Inflammatory macrophage treated with lipopolysaccharide for 1 hour (primary cell): ENCODE data around the gene OR52B2.

Source experiments
- DNase-seq, 2 donors: peaks; one replicate each; pipeline ENCODE4 v3.0.0-alpha.2; 2020 to 2022

Gene OR52B2

GRCh38 chr11:6170226-6170625 is at the start of gene OR52B2:
Gene OR52B2 (minus strand): TSS chr11:6170326. CDS start chr11:6170326, 0 bp downstream.
- no peak for DNase-seq

GRCh38 chr11:6219359-6219758 is 49.2 kb upstream of the OR52B2 start:
- DNase-seq, result peak; percentile 75 to 86

DNA sequence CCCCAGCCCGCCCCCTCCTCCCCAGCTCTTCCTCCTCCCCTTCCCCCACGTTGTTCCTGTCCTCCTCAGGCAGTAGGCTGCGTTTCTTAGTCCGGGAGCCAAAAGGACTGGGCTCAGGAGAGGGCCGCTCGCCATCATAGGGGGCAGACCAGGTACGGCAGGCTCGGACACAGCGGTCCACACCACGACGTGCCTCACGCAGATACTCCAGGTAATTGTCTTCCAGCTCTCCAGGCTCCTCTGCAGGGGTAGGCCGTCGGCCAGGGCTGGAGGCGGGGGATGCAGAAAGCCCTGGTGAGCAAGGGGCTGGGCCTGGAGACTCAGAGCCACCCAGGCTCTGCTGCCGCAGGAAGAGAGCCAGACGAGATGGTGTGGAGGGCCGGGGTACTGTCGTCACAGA is 47.6 kb upstream of the OR52B2 start:
- no peak for DNase-seq

DNA sequence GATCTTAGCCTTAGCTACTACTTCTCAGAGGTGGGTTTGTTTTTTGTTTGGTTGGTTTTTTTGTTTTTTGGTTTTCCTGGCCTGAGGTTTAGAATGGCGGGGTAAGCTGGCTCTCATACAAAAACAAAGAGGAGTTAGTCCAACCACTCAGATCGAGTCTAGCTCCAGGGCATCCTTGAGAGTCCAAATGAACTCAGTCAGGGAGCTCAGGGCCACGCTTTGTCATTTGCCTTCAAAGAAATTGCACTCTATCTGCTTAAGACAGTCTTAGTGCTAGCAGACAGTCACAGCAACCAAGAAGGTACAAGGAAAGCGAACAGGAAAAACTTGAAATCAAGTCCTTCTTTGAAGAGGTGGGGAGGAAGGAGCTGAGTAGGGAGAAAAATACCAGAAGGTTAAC is 46.4 kb upstream of the OR52B2 start:
- DNase-seq, result no peak

- no peak for DNase-seq
Observed at GRCh38 chr11:6214530-6214929, 44.4 kb upstream of the OR52B2 start.

- no peak for DNase-seq
Observed at GRCh38 chr11:6210274-6210955, 40.3 kb upstream of the OR52B2 start.

DNA sequence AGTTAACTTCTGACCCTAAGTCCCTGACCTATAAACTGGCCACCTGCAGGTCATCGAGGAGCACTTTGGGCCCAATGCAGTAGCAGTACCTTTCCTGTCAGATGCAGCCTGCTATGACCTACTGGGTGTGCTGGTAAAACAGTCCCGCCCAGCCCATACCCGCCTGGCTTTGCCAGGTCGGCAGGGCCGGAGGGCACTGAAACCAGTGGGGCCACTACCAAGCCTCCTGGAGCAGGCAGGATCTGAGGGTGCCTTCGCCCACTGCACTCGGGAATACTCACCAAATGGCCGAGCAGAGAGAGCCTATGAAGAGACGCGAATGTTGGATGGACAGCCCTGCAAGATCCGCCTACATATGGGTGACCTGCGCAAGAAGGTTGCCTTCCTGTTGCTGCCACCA is 39.7 kb upstream of the OR52B2 start:
- DNase-seq, result no peak

- DNase-seq, result no peak
Observed at GRCh38 chr11:6206456-6207180, 36.5 kb upstream of the OR52B2 start.

GRCh38 chr11:6205366-6205765 is 35.2 kb upstream of the OR52B2 start, which contains the start of gene C11orf42:
Gene C11orf42 (plus strand): TSS chr11:6205557. CDS start chr11:6205616, 59 bp downstream.
- DNase-seq, result no peak

- DNase-seq, result peak; percentile 93 to 97
Observed at GRCh38 chr11:6204706-6205105, 34.6 kb upstream of the OR52B2 start.

DNA sequence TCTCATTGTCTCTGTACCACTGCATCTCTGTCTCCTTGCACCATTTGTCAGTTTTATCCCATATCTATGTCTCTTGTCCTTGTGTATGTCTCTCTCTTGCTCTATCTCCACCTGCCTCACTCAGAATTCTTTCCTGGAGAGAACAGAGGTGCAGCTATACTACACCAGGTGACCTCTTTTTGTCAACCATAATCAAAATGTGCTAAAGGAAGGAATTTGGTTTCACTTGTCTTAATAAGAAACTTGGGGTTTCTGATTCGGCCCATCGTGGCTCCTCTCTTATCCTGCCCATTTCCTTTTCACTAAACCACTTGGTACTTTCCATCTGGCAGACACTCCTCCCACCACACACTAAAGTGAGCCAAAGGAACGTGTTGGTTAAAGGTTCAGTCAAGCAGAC is 33.2 kb upstream of the OR52B2 start:
- peak; percentile 41 to 59 for DNase-seq

DNA sequence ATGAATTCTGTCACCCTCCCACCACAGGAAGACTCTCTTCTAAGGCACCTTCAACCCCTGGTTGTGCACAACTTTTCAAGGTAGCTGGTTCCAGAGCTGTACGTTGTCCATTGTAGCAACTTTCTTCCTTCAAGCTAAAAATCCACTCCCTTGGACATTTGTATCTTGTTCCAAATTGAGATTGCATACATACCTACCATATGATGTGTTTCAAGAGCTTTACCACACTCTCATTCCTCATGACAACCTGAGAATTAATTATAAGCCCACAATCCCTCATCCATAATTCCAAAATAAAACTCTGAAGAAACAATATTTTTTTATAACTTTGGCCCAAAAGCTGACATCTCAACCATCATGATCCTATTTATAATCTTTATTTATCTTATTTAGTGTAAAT is 31.9 kb upstream of the OR52B2 start:
- DNase-seq, result no peak

GRCh38 chr11:6201481-6201880 is 31.4 kb upstream of the OR52B2 start:
- peak; percentile 83 to 93 for DNase-seq

- DNase-seq, result peak; percentile 96 to 99
Observed at GRCh38 chr11:6200975-6201374, 30.8 kb upstream of the OR52B2 start.

DNA sequence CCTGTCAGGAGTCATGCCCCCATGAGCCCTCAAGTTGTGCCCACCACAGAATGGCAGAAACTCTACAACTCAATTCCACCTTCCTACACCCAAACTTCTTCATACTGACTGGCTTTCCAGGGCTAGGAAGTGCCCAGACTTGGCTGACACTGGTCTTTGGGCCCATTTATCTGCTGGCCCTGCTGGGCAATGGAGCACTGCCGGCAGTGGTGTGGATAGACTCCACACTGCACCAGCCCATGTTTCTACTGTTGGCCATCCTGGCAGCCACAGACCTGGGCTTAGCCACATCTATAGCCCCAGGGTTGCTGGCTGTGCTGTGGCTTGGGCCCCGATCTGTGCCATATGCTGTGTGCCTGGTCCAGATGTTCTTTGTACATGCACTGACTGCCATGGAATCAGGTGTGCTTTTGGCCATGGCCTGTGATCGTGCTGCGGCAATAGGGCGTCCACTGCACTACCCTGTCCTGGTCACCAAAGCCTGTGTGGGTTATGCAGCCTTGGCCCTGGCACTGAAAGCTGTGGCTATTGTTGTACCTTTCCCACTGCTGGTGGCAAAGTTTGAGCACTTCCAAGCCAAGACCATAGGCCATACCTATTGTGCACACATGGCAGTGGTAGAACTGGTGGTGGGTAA is 29.2 kb upstream of the OR52B2 start, which contains the start of gene OR52W1:
TSS of gene OR52W1 (plus strand) at position 51 of the 637 bp plus-strand sequence. CDS start at position 51, 0 bp downstream.
- no peak for DNase-seq

- no peak for DNase-seq
Observed at GRCh38 chr11:6197466-6198200, 27.5 kb upstream of the OR52B2 start.

DNA sequence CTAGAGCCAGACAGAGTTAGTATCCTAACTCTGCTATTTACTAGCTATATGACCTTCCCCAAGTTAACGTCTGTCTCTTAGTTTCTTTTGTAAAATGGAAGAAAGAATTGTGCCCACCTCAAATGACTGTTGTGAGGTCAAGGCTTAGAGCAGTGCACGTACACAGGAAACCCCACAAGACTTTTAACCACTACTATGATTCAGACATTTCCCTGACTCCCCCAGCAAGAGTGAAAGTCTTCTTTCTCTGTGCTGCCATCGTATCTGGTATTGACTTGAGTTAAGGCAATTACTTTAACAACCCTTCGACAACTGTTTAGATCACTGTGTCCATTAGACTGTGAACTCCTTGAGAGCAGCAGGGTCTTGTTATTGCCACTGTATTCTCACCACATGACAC is 26.3 kb upstream of the OR52B2 start:
- DNase-seq, result peak in 1 of 2 donors; percentile 9

DNA sequence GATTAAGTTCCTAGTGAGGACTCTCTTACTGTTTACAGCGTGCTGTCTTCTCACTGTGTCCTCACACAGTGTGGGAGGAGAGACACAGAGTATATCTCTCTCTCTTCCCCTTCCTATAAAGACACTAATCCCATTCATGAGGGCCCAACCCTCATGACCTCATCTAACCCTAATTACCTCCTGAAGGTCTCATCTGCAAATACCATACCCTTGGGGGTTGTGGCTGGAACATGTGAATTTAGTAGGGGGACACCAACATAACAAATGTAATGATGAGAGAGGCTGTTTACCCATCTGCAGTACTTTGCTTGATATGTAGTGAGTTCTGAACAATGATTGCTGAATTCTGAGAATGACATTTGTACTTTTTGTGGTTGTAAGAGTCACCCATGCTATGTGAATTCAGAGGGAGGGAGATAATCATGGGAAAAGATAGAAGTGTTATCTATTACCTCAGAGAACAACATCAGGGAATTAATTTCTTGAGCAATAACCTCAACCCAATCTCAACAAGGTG is 24.0 kb upstream of the OR52B2 start:
- peak; percentile 60 to 66 for DNase-seq

- DNase-seq, result peak; percentile 75 to 78
Observed at GRCh38 chr11:6191742-6192141, 21.6 kb upstream of the OR52B2 start.

DNA sequence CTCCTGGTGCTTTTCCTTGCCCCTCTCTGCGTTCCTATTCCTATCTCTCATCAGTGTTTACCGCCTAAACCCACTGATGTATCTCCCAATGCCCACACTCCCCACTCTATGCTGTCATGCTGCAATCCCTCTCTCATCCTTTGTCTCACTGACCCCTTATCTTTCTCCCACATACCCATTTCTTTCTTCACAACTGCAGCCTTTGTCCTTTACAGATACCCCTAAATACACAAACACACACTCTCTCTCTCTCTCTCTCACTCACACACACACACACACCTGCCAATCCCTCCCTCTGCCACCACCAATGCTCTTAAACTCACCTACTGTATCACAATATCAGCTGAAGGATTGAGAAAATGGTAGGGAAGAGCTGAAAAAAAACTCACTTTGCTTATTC is 5.3 kb upstream of the OR52B2 start:
- no peak for DNase-seq

GRCh38 chr11:6156628-6157359 is 13.3 kb downstream of the OR52B2 start:
- peak in 1 of 2 donors; percentile 15 for DNase-seq

DNA sequence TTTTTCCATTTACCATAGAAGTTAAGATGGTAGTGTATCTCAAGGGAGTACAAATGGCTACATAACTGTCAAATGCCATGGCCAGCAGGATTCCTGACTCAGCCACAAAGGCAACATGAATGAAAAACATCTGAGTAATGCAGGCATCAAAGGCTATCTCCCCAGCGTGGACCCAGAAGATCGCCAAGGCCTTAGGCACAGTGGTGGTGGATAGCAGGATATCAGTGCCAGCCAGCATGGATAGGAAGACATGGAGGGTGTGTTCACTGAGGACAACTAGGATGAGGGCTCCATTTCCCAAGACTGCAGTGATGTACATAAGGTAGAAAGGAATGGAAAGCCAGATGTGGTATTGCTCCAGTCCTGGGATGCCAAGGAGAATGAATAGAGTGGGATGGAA is 18.0 kb downstream of the OR52B2 start:
- no peak for DNase-seq
